ENCODE data around the gene HUS1.
"Not testable (repeated sequence)": the region's sequence is repeated elsewhere in the genome, so short reads cannot be mapped to it uniquely, and the experiment has no call there.

The HUS1 gene

GRCh38 chr7:47980648-47981047, 1.2 kb upstream of the HUS1 start:
- not testable (repeated sequence) for DNase-seq (ENCODE audit: low read depth in 2 of 3, low spot score in 2 of 3)

- no peak for DNase-seq (ENCODE audit: low read depth in 2 of 3, low spot score in 2 of 3)
Observed at GRCh38 chr7:47979832-47980181, 392 bp upstream of the HUS1 start.

GRCh38 chr7:47978790-47979144, 648 bp downstream of the HUS1 start:
- no peak for DNase-seq (ENCODE audit: low read depth in 2 of 3, low spot score in 2 of 3)

- no peak for DNase-seq (ENCODE audit: low read depth in 2 of 3, low spot score in 2 of 3)
Observed at GRCh38 chr7:47973739-47974138, 5.7 kb downstream of the HUS1 start.

- no peak for DNase-seq (ENCODE audit: low read depth in 2 of 3, low spot score in 2 of 3)
Observed at GRCh38 chr7:47970761-47971160, 8.7 kb downstream of the HUS1 start.

GRCh38 chr7:47968847-47969774, 10.3 kb downstream of the HUS1 start:
- peak in 1 of 3 experiments; percentile 25 for DNase-seq (ENCODE audit: low read depth in 2 of 3, low spot score in 2 of 3)

GRCh38 chr7:47967708-47968107, 11.7 kb downstream of the HUS1 start:
- no peak for DNase-seq (ENCODE audit: low read depth in 2 of 3, low spot score in 2 of 3)

- no peak for DNase-seq (ENCODE audit: low read depth in 2 of 3, low spot score in 2 of 3)
Observed at GRCh38 chr7:47967123-47967522, 12.3 kb downstream of the HUS1 start.

GRCh38 chr7:47965456-47965855, 14.0 kb downstream of the HUS1 start:
- no peak for DNase-seq (ENCODE audit: low read depth in 2 of 3, low spot score in 2 of 3)

- DNase-seq (ENCODE audit: low read depth in 2 of 3, low spot score in 2 of 3): no peak
Observed at GRCh38 chr7:47962262-47962661, 17.2 kb downstream of the HUS1 start.

GRCh38 chr7:47957156-47957555, 22.3 kb downstream of the HUS1 start:
- DNase-seq (ENCODE audit: low read depth in 2 of 3, low spot score in 2 of 3): no peak

- no peak for DNase-seq (ENCODE audit: low read depth in 2 of 3, low spot score in 2 of 3)
Observed at GRCh38 chr7:47956220-47956619, 23.2 kb downstream of the HUS1 start.

GRCh38 chr7:47954231-47954911, 25.0 kb downstream of the HUS1 start:
- no peak for DNase-seq (ENCODE audit: low read depth in 2 of 3, low spot score in 2 of 3)

- DNase-seq (ENCODE audit: low read depth in 2 of 3, low spot score in 2 of 3): no peak
Observed at GRCh38 chr7:47953822-47954221, 25.6 kb downstream of the HUS1 start.

- no peak for DNase-seq (ENCODE audit: low read depth in 2 of 3, low spot score in 2 of 3)
Observed at GRCh38 chr7:47952224-47952623, 27.2 kb downstream of the HUS1 start.

- no peak for DNase-seq (ENCODE audit: low read depth in 2 of 3, low spot score in 2 of 3)
Observed at GRCh38 chr7:47951374-47951773, 28.0 kb downstream of the HUS1 start.

GRCh38 chr7:47950714-47951113, 28.7 kb downstream of the HUS1 start:
- DNase-seq (ENCODE audit: low read depth in 2 of 3, low spot score in 2 of 3): no peak

- no peak for DNase-seq (ENCODE audit: low read depth in 2 of 3, low spot score in 2 of 3)
Observed at GRCh38 chr7:47949703-47950102, 29.7 kb downstream of the HUS1 start.

- no peak for DNase-seq (ENCODE audit: low read depth in 2 of 3, low spot score in 2 of 3)
Observed at GRCh38 chr7:47948141-47948790, 31.1 kb downstream of the HUS1 start, which contains the start of gene PKD1L1. TSS of gene PKD1L1 (minus strand) at chr7:47948466. CDS start at chr7:47948440, 26 bp downstream.

- no peak for DNase-seq (ENCODE audit: low read depth in 2 of 3, low spot score in 2 of 3)
Observed at GRCh38 chr7:47947355-47947749, 32.1 kb downstream of the HUS1 start.

GRCh38 chr7:47946581-47947354, 32.6 kb downstream of the HUS1 start:
- no peak for DNase-seq (ENCODE audit: low read depth in 2 of 3, low spot score in 2 of 3)

All from activated CD8-positive, alpha-beta memory T cell treated with anti-CD3 and anti-CD28 coated beads for 48 hours (primary cell).